Right lobe of liver (tissue), 4 donors: ENCODE data around the gene OLA1.

ENCODE experiments used
- CTCF ChIP-seq, 4 donors: fragments of 200-600 bp in 3 of 4; fragments of 450-650 bp in 1 of 4; IDR thresholded peaks; one replicate each; pipeline versions ENCODE4 v1.5.1 to v1.8.0; 2016 to 2022; ENCODE audit warnings: antibody characterized with exemption in 4 of 4, mild to moderate bottlenecking in 2 of 4
- POLR2A ChIP-seq: fragments of 450-650 bp; IDR thresholded peaks from one replicate; pipeline ENCODE4 v1.6.1; 2017; ENCODE audit warnings: antibody characterized with exemption, mild to moderate bottlenecking
- donor health status: DM: no; HTN: no; CAD: no.
- donor health status: DM: no; HTN: no; CAD: no.
- donor health status: DM: no; HTN: yes; CAD: no.

GRCh38 chr2:174286172-174286571 is 37.8 kb upstream of the OLA1 start:
- TF ChIP-seq CTCF (IDR thresholded peaks at IDR 0.05), result no peak
- TF ChIP-seq POLR2A, result no peak
